ENCODE data around the gene FAT4.

Gene FAT4

DNA sequence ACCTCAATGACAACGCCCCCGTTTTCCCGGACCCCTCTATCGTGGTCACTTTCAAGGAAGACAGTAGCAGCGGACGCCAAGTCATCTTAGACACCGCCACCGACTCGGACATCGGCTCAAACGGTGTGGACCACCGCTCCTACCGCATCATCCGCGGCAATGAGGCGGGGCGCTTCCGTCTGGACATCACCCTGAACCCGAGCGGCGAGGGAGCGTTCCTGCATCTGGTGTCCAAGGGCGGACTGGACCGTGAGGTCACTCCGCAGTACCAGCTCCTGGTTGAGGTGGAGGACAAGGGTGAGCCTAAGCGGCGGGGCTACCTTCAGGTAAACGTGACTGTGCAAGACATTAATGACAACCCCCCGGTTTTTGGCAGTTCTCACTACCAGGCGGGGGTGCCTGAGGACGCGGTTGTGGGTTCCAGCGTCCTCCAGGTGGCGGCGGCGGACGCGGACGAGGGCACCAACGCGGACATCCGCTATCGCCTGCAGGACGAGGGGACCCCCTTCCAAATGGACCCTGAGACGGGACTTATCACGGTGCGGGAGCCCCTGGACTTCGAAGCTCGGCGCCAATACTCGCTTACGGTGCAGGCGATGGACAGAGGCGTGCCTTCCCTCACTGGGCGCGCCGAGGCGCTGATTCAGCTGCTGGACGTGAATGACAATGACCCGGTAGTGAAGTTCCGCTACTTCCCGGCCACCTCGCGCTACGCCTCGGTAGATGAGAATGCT is 2.2 kb downstream of the FAT4 start:
- no peak for DNase-seq (ENCODE audit: low read depth, low spot score)

DNA sequence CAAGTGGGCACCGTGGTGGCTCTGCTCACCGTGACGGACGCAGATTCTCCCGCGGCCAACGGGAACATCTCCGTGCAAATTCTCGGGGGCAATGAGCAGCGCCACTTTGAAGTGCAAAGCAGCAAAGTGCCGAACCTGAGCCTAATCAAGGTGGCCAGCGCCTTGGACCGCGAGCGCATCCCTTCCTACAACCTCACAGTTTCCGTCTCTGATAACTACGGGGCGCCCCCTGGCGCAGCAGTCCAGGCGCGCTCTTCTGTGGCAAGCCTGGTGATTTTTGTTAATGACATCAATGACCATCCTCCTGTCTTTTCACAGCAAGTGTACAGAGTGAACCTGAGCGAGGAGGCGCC is 2.7 kb downstream of the FAT4 start:
- no peak for DNase-seq (ENCODE audit: low read depth, low spot score)

DNA sequence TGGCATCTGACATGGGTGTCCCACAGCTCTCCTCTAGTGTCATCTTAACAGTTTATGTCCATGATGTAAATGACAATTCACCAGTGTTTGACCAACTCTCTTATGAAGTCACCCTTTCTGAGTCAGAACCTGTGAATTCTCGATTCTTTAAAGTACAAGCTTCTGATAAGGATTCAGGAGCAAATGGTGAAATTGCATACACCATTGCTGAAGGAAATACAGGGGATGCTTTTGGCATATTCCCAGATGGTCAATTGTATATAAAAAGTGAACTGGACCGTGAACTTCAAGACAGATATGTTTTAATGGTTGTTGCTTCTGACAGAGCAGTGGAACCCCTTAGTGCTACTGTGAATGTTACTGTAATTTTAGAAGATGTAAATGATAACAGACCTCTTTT is 4.6 kb downstream of the FAT4 start:
- DNase-seq (ENCODE audit: low read depth, low spot score): no peak

DNA sequence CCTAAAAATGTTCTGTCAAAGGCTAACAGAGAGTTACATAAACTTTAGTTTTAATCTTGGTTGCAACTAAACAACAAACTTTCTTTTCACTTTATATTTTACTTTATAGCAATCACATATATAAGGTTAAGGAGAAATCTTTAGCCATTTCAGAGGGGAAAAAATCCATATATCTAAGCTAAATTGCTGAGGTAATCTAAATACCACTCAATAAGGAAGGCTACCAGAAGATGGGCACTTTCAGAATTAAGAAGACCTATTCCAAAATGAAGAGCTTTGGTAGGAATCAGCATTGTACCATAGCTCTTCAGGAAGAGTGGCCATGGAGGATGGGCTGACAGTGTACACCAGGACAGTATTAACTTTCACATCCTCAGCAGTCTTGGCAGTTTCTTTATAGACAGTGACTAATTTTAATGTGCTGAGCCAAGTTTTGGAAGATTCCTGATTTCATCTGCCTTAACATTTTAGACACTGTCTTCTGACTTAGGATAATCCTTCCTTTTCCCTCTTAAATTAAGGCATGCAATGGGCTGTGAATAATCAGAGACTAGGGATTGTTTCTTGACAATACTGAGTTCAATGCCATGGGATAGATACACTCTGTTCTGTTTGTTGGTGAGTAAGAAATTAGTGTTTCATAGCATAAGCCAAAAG is 7.1 kb downstream of the FAT4 start:
- DNase-seq (ENCODE audit: low read depth, low spot score): no peak

DNA sequence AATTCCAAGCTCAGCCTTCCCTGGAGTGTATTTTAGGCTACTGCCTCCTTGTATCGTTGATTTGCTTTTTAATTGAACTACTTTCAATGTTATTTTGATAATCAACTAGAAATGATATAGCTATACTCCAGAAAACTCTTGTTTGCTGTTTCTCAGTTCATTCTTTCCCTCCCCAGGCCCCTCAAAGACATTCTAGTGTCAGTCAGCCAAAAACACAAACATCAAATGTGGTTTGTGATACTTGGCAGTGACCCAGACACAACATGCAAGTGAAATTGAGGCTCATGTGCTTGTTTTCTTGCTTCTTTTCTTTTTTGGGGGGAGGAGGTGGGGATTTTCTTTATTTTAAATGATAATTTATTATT is 7.6 kb downstream of the FAT4 start:
- no peak for DNase-seq (ENCODE audit: low read depth, low spot score)

DNA sequence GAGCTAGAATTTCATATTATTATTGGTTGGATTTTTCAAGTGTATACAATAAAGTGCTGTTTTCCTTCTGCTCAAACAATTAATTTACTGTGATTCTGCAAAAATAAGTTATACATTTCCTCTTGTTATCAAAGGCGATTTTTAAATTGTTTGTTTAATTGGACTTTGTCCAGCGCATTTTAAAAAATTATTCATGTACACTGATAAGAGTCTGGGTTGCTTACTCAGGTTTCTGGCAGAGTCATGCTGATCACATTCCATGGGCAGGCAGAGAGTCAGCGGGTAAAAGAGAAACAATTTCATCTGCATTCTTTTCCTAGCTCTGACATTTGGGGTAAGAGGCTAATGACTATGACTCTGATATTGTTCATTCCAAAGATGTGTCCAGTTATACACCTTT is 8.9 kb downstream of the FAT4 start:
- DNase-seq (ENCODE audit: low read depth, low spot score): no peak

DNA sequence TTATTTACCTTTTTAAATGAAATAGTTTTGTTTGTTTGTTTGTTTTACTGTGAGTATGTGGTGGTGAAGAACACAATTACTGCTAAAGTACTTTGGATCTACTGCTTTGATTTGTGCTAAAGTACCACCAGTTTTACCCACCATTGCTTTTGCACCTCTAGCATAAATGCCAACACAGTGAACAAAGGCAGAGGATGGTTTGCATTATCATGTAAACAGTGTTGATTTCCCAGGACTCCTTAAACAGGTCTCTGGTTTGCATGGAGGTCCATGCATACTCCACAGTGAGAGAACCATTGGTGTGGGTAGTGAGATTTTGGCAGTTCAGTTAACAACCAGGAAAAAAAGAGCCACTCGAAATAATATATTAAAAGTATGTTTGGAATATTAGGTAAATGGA is 11.0 kb downstream of the FAT4 start:
- DNase-seq (ENCODE audit: low read depth, low spot score): no peak

DNA sequence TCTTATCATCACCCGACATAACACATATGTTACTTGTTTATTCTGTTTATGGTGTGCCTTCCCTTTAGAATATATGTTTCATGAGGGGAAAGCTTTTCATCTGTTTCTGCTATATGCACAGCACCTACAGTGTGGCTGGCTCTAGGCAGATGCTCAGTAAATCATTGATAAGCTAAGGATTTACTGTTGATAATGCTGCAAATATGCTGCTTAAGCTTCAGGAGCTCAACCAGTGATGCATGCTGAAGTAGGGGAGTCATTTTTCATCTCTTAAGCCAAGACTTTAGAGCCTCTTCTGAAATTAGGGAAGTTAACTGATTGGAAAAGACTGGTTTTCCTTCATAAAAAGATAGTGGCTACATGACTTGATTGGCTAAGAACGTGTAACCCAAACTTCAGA is 16.4 kb downstream of the FAT4 start:
- DNase-seq (ENCODE audit: low read depth, low spot score): no peak

DNA sequence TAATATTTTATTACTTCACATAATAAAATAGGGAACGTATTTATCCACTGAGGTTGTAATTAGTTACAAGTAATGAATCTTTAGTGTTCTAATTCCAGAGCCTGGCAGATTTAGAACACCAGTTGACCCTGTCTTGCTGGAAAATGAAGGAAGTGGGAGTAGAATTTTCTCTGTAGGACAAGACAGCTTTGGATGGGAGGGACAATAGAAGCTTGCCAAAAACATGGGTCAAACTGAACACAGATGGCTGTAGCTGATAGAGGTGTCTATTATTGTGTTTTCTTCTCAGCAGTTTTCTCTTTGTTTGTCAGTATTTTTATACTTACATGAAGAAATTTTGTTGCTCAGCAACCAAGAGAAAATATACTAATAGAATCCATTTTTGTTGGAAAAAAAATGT is 20.2 kb downstream of the FAT4 start:
- DNase-seq (ENCODE audit: low read depth, low spot score): no peak

DNA sequence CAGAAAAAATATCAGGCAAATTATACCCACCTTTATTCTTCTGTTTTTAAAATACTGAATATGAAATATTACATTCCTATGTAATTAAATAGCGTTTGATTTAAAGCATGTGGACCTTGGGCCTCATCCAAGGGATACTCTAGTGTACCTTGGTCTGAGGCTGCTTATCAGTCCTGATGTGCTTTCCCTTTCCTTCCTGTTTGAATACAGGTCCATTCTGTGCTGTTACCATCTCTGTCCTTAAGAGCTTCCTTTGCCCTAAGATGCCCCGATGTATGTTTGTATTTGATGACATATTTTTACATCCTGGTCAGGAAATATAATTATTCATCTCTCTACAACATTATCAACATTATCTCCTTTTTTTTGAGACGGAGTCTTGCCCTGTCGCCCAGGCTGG is 24.1 kb downstream of the FAT4 start:
- no peak for DNase-seq (ENCODE audit: low read depth, low spot score)

DNA sequence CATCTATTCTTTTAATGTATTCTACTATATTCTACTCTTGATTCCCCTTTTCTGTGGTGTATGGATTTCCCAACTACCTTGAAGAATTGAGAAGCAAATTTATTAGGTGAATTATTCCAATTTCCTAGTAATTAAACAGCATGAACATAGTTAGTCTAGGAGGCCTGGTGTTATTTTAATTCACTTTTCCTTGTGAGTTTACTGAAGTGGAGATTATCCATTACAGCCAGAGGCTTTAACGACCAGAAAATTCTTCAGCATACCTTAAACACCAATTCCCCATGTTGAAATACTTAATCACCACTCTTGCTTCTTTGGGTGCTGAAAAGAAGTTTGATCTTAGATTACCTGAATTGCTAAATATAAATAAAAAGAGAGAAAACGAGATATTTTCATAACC is 29.4 kb downstream of the FAT4 start:
- no peak for DNase-seq (ENCODE audit: low read depth, low spot score)

DNA sequence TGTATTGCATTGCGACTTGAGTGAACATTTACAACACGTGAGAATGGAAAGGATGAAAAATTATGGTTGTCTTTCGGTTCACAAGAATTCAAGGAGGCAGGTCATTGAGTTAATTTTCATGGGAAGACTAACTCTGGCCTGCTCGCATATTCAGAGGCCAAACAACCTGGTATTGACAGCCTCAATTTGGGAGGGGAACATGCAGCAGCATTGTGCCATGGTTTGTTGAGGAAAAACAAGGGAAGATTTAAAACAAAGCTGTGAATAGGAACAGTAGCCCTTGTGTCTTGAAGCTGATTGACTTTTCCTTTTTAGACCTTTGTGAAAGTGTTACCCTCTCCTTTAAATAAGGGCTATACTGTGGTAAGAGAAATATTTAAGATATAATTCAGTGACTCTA is 31.9 kb downstream of the FAT4 start:
- DNase-seq (ENCODE audit: low read depth, low spot score): no peak

DNA sequence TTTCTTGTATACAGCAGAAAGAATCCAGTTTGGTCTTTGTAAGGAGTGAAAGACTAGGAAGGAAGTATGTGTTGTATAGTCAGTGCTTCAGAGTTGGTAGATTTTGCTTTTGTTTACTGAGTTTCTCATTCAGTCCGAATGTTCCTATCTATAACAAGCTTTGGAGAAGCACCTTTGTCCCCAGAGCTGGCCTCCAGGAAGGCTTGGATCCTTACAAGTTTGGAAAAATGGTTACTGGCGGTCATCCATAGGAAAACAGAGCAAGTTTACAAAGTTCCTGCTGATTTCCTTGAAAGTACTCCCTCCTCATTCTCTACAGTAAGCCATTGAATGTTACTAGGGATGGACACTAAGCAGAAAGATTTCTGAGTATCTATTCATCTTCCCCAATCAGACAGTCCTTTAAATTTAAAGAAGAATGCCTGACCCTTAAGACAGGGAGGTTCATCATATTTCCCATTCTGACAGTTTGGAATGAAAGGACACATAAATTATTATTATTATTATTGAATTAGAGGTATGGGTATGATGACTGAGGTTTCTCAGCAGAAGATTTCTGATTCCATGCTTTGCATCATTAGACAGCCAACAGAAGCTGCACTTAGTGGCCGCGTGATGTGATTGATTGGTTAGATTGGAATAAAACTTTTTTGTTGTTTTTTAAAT is 35.8 kb downstream of the FAT4 start:
- no peak for DNase-seq (ENCODE audit: low read depth, low spot score)

DNA sequence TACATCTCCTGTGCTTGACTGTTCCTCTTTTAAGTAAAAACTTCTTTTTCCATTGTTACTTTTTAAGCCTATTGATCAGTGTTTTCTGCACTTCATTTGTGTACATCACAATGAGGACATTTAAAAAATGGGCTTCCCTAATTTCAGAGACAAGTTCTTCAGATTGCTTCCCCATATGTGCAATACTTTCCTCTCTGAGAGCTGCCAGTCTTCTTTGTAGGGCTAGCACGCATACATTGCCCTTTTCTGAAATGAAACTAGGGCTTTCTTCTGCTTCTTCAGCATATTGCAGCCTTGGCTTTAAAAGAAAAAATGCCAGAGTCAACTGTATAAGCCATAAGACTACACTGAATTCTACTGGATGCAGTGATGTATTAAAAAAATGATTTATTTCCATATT is 37.8 kb downstream of the FAT4 start:
- DNase-seq (ENCODE audit: low read depth, low spot score): no peak

DNA sequence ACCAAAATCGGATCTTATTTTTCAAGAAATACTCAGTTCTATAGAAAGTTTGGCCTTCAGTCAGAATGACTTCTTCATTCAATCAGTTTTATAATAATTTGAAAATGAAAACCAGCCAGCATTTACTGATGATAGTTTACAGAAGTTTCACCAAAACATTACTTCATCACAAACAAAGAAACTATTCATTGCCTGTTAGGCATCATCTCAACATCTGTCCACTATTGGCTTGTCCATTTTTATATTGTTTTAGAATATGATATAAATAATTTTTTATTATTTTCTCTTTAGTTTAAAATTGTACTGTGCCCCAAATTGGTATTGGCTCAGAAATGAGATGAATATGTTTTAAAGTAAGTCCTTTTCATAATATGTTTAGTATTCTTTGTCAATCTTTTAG is 38.4 kb downstream of the FAT4 start:
- DNase-seq (ENCODE audit: low read depth, low spot score): no peak

DNA sequence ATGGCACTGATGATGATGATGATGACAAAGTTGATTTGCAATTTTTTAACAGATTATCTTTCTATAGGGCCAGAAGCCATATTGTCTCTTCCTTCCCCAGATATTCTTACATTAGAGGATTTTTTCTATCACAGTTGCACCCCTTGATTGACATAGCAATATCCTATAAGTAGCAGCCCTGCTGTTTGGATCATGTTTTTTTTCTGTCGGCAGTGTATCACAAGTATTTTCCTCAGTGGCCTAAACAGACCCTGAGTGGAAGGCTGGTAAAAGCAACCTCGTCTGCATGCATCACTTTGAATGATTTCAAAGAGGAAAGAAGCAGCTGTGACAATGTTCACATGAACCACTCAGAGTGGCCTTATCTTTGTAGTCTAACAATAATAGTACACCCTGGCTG is 41.0 kb downstream of the FAT4 start:
- DNase-seq (ENCODE audit: low read depth, low spot score): no peak

DNA sequence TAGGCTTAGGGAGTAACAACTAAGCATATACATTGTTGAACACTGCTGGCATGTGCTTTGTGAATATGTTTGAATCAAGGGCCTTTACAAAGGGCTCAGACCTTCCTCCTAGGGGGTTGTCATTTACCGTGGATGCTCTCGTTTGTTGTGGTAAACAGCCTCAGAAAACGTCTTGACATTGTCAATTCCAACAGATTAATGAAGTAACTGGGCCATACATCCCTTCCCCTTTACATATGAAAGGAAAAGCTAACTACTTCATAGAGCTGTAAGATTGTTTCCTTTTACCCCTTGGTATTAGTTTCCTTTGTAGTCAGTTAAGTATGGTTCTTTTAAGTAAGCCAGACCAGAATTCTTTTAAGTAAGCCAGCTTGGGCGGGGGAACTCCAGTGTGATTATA is 42.9 kb downstream of the FAT4 start:
- DNase-seq (ENCODE audit: low read depth, low spot score): no peak

DNA sequence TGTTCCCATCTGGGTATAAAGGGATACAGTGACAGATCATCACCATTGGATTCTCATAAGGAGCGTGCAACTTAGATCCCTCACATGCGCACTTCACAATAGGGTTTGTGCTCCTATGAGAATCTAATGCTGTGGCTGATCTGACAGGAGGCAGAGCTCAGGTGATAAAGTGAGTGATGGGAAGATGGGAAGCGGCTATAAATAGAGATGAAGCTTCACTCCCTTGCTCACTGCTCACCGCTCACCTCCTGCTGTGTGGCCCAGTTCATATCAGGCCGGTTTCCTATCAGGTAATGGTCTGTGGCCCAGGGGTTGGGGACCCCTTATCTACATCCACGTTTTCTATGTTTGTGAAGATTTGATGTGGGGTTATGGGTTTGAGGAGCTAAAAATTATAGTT is 43.7 kb downstream of the FAT4 start:
- DNase-seq (ENCODE audit: low read depth, low spot score): no peak

DNA sequence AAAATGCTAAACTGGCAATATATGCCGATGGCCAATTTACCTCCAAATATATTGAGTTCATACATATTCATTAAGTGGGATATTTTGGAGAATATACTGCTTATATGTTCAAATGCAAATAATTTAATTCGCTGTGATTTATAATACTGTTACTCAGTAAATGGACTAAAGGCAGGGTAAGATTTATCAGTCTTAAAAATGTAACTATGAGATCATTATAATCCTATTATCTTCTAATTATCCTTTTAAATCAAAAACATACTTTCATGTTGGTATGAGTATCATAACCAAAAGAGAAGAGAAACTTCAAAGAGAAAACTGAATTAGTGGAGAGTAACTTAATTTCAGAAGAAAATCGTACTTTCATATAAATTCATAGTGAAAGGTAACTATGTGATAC is 44.6 kb downstream of the FAT4 start:
- no peak for DNase-seq (ENCODE audit: low read depth, low spot score)

DNA sequence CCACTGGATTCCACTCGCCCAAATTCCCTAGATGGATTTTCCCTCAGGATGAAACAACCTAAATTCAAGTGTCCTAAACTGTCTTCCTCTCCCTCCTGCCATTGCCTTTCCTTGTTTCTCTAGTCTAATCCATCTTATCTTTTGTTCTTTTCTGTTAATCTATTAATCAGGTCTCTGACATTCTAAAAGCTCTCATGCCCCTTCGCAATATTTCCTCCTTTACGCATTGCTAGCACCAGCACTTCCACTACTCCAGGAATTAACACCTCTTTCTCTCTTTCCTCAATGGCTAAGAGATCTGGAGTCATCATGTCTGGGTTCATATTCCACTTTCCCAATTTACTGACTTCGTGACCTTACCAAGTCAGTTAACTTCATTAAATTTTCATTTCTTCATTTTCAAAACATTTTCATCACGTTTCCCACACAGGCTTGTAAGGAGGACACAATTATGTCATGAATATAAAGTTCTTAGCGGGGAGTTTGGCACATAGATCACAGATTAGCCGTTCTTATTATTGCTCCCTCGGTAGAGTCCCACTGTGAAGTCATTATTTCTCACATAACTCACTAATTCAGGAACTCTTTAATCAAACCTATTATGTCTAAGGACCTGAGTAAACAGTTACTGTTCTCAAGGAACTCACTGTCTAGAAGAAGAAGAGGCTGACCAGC is 45.3 kb downstream of the FAT4 start:
- no peak for DNase-seq (ENCODE audit: low read depth, low spot score)

DNA sequence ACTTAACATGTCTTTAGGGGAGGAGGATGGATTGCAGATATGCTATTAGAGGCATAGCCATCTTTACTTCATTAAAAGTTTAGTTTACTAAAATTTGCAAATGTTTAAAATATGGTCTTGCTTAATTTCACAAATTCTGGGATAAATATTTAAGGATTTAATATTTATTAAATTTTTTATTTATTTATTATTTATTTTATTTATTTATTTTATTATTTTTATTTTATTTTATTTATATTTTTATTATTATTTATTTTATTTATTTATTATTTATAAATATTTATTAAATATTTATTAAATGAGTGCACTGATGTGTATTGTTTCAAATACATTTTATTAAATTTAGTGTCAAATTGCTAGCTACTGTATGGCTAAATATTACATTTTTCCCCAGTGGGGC is 46.0 kb downstream of the FAT4 start:
- no peak for DNase-seq (ENCODE audit: low read depth, low spot score)
